ENCODE measurements around the gene ARHGEF4.

GRCh38 chr2:130839011-130839780 lies 2.5 kb downstream of the ARHGEF4 start:
- TF ChIP-seq, protein P1, sequence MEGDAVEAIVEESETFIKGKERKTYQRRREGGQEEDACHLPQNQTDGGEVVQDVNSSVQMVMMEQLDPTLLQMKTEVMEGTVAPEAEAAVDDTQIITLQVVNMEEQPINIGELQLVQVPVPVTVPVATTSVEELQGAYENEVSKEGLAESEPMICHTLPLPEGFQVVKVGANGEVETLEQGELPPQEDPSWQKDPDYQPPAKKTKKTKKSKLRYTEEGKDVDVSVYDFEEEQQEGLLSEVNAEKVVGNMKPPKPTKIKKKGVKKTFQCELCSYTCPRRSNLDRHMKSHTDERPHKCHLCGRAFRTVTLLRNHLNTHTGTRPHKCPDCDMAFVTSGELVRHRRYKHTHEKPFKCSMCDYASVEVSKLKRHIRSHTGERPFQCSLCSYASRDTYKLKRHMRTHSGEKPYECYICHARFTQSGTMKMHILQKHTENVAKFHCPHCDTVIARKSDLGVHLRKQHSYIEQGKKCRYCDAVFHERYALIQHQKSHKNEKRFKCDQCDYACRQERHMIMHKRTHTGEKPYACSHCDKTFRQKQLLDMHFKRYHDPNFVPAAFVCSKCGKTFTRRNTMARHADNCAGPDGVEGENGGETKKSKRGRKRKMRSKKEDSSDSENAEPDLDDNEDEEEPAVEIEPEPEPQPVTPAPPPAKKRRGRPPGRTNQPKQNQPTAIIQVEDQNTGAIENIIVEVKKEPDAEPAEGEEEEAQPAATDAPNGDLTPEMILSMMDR (IDR thresholded peaks at IDR 0.05), result no peak
- no peak for TF ChIP-seq POLR2A (IDR thresholded peaks at IDR 0.05)

All from esophagus squamous epithelium (tissue), 4 donors.